ENCODE measurements around the gene ASCL1.

Gene ASCL1

DNA sequence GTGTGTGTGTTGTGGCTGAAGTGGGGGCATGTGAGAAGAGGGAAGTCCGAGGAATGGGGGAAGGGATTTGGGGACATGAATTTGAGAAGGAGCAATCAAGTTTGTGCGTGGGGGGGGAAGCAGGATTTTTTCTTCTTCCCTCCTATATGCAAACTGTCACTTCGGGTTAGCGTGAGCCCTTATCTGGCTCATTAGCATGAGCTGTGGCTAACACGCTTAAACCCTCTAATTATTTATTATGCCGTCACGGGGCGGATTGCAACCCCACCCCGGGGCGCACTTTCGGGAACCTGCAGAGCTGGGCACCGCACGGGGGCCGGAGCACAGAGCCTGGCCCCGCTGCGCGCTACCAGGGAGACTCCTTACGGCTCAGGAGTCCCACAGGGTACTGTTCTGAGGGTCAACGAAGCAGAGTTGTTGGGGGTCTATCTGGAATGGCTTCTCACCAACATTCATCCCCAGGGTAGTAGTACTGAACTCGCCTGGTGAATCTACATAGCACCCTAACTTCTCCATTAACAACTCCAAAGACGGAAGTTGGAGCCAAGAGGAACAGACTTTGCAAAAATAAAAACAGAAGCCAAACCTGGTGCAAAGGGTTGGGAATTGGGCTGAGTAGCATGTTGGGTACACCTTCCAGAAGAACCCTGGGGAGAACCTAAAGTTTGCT is 6.4 kb upstream of the ASCL1 start:
- no peak for DNase-seq (ENCODE audit: low read depth in 2 of 3, low spot score in 1 of 3)

DNA sequence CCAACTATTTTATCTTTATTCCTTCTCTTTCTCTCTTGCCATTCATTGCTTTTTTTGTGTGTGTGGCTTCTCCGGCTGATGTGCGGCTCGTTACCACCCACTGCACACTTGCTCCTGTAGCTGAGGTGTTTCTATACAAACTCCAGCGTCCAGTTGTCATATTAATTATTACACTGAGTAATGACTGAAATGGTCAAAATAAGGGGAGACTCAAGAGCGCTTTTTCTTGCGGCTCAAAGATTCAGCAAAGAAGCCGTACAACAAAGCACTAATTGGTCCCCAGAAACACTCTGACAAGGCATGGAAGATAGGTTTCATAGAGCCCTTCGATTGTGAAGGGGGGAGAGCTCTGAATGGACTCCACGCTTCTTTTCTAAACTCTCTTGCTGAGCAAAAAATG is 5.6 kb upstream of the ASCL1 start:
- DNase-seq (ENCODE audit: low read depth in 2 of 3, low spot score in 1 of 3), result no peak

DNA sequence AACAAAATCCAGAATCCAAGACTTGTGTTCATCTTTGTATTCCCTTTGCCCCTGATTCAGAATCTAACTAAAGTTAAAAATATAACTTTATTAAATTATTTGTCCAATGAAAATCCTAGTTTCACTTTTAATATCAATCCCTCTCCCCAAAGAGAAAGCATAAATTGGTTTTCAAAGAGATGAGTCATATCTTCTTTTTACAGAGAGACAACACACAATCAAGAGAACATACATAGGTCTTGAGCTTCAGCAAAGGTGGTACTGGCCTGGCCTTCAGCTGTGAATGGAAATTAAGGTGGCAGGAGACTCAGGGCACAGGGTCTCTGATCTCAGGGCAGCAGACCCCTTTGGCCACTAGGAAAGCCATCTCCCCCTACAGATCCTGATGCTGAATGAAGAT is 4.3 kb upstream of the ASCL1 start:
- DNase-seq (ENCODE audit: low read depth in 2 of 3, low spot score in 1 of 3), result no peak

DNA sequence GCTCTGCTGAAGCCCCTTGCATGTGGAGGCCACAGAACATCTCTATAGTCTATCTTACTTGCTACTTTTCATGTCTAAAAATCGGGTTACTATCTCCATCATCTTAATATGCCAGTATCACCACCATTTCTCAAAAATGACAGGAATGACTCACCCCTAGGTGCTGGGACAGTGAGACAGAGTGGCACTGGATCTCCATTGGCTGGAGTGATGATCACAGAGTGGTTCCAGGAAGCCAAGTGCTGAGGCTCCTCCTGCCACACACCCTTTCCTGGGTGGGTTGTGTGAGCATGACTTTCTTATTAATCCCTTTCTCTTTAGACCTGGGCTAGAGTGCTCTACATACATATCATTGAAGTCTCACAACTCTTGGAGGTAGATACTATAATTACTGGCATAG is 3.3 kb upstream of the ASCL1 start:
- DNase-seq (ENCODE audit: low read depth in 2 of 3, low spot score in 1 of 3), result no peak

DNA sequence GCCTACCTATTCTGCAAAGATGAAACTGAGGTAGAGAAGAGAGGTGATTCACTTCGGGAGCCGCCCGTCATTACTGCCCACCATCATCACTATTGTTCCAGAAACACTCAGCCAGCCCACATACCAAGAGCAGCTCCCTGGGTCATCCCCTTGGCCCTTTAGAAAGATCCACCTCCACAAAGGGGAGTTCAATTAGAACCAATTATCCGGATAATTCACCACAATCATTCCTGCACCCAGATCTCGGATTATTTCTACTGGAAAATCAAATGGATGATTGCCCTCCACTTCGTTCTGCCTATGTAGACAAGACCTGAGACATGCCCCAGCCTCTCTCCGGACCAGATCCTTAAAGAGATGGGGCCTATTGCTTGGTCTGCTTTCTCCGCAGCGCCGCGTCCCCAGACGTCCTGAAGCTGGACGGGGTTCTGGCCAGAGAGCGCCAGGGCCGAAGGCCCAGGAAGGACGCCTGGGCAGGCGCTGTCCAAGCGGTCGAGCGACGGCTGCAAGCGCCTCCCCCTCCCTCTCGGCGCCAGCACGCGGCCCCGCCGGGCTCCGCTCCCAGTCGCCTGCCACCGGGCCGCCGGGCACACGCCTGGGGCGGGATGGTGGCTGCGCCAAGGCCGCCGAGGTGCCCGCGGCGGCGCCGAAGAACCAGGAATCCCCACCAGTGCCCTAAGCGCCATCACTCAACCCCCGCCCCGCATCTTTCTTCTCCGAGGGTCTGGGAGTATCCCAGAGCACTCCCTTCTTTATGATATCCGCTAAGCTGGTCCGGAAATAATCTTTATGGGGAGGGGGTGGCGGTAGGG is 1.3 kb upstream of the ASCL1 start:
- no peak for DNase-seq (ENCODE audit: low read depth in 2 of 3, low spot score in 1 of 3)

DNA sequence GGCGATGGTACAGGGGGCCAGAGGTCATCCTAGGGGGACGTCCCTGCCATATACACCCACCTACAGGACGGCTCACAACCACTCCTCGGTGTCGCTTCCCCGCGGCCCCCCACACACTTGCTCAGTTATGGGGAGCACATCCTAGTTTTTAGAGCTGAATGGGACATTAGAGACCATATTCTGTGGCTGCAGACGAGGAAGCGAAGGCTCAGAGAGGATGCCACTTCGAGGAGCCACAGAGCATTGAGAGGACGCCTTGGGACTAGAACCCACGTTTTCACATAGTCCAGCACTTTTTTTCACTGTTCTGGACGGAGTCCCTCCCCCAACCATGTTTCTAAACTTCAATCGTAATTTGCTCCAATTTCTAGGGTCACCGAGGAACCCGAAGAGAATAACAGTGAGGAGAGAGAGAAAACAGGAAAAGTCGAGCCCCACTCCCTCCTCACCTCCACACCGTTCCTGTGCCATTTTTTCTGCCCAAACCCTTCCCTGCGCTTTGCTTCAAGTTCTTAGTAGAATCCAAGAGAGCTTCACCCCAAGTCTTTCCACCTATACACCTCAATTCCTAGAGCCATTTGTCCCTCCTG is 641 bp upstream of the ASCL1 start:
- DNase-seq (ENCODE audit: low read depth in 2 of 3, low spot score in 1 of 3), result no peak

GRCh38 chr12:102958073-102958829 is 777 bp downstream of the ASCL1 start:
- no peak for DNase-seq (ENCODE audit: low read depth in 2 of 3, low spot score in 1 of 3)

- DNase-seq (ENCODE audit: low read depth in 2 of 3, low spot score in 1 of 3), result no peak
These were observed 1.3 kb downstream of the ASCL1 start for GRCh38 chr12:102958830-102959176.

DNA sequence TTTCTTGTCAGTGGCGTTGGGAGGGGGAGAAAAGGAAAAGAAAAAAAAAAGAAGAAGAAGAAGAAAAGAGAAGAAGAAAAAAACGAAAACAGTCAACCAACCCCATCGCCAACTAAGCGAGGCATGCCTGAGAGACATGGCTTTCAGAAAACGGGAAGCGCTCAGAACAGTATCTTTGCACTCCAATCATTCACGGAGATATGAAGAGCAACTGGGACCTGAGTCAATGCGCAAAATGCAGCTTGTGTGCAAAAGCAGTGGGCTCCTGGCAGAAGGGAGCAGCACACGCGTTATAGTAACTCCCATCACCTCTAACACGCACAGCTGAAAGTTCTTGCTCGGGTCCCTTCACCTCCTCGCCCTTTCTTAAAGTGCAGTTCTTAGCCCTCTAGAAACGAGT is 1.9 kb downstream of the ASCL1 start:
- no peak for DNase-seq (ENCODE audit: low read depth in 2 of 3, low spot score in 1 of 3)

DNA sequence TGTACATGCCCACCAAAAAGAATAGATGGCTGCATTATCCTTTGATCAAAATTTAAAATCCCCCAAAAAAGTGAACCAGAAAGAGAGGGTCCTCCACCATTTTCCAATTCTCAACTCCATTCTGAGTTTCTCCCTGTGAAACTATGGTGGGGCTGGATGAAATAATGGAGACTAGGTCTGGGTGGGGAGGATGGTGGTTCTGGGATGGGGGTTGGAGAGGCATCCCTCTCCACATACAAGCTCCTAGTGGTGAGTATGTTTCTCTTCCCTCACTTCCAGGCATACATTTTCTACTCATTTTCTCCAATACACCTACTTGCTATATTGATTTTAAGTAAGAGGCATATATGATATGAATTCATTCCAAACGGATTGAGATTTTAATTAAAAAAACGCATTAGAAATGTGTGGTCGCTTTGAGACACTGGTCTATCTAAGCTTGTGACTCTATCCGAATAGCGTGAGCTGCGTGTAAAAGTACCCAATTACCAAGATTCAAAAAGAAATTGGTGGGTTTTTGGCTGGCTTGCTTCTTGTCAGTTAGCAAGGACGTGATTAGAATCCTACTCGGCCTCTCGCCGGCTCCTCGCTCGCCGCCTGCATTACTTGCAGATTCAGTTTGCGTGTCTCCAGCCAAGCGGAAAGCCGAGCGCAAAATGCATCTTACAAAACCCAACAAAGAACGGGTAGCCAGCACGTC is 3.4 kb downstream of the ASCL1 start:
- no peak for DNase-seq (ENCODE audit: low read depth in 2 of 3, low spot score in 1 of 3)

DNA sequence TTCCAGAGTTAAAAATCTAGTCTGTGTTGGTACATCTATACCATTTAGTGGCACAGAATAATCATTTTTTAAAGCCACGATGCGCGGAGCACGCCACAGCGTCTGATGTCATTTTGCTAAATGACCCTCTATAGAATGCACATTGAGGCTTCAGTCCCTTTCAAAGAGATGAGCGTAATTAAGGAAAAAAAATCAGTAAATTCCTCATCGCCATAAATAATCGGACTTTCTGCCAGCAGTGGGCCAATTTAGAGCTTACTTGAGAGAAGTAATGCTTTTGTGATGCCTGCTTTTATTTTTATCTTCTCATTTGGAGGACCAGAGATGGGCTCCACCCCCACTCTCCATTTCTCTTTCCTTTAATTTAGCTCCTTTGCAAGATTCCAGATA is 4.0 kb downstream of the ASCL1 start:
- DNase-seq (ENCODE audit: low read depth in 2 of 3, low spot score in 1 of 3), result no peak

GRCh38 chr12:102962532-102962931 is 5.1 kb downstream of the ASCL1 start:
- DNase-seq (ENCODE audit: low read depth in 2 of 3, low spot score in 1 of 3), result no peak

DNA sequence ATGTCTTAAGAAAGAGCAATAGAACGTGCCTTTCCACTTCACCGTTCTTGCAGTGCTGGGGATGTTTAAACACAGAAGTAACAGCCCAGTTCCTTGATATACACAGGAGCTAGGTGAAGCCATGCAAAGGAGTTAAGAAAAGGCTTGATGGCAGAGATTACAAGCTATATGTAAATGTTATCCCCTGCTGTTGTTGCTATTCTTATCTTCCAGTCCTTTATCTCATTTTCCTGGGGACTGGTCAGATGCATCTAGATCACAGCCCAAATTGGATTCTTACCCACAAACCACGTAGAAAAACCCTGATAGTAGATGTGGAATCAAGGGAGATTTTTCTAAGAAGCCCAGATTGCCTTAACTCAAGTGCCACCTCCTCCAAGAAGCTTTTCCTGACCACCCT is 5.5 kb downstream of the ASCL1 start:
- no peak for DNase-seq (ENCODE audit: low read depth in 2 of 3, low spot score in 1 of 3)

DNA sequence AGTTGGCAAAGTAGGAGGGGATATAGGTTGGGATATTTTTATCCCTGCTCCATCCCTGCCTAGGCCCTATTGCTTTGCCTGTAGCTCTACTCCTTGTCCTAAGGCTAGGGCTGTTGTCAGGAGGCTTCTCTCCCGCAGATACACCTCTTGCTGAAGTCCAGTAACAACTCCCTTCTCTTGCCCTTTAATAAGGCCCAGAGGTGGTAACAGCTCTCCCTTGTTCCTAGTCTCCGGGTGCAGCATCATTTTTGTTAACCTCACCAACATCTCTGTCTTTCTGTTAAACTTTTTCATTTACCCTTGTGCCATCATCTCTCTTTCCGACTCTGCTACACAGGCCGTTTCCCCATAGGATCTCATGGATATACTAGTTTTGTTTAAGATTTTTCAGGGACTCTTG is 6.3 kb downstream of the ASCL1 start:
- no peak for DNase-seq (ENCODE audit: low read depth in 2 of 3, low spot score in 1 of 3)

GRCh38 chr12:102964872-102965271 is 7.4 kb downstream of the ASCL1 start:
- no peak for DNase-seq (ENCODE audit: low read depth in 2 of 3, low spot score in 1 of 3)

DNA sequence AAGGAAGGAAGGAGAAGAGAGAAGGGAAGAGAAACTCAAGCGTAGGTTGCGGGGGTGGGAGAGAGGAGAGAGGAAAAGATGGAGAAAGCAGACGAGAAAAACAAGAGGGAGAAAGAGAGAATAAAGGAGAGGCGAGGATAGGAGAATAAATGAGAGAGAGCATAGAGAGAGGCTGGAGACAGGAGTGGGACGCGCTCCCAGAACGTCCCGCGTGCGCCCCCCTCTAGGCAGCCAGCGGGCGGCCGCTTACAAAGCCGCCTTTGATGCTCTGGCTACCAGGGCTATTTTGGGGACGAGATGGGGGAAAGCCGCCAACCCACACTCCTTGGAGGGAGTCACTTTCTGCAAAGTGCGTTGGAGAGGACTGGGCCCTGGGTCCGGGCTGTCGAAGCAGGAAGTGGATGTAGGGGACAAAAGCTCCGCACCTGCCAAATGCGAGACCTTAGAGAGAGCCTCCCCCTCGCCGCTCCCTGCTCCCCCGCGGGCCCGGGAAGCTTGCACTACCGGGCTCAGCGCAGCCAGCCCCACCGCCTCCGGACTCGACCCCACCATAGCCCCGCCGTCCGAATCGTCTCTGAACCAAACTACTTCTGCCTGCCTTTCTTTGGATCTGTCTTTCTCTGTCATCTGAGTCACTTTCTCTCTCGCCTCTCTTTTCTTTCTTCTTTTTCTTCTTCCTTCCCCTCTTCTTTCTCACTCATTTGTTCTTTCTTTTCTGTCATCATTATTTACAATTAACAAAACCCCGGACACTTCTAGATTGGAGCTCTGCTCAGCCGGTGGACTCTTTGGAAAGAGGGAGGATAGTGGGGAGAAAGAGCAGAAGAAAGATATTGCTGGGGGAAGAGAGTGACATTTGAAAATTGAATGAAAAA is 8.0 kb downstream of the ASCL1 start:
- DNase-seq (ENCODE audit: low read depth in 2 of 3, low spot score in 1 of 3), result no peak

DNA sequence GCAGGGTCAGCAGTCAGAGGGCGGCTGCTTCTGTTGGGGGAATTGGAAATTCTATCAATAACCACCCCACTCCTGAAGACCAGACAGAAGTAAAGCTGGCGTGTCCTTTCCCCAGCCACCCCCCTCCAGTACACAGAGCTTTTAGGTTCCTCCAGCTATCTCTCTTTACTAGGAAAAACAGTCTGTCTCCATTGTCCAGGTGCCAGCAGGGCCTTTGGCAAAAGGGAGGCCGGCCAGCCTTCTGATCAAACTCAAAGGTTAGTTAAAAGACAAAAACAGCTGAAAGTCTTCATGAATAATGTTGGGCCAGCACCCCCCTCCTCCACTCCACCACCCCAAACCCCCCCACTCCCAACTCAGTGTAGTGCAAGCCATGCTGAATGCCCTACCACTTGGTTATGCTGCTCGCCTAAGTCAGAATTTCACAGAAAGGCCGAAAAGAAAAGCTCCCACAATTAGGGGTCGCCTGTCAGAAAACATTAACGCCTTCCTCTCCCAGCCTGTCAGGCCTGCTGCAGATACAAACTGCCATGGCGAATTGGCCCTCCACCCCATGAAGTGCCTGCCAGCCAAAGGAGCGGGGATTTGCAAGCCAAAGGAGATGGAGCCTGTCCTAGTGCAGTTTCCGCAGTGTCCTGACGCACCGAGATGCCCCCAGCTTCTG is 8.9 kb downstream of the ASCL1 start:
- DNase-seq (ENCODE audit: low read depth in 2 of 3, low spot score in 1 of 3), result no peak

DNA sequence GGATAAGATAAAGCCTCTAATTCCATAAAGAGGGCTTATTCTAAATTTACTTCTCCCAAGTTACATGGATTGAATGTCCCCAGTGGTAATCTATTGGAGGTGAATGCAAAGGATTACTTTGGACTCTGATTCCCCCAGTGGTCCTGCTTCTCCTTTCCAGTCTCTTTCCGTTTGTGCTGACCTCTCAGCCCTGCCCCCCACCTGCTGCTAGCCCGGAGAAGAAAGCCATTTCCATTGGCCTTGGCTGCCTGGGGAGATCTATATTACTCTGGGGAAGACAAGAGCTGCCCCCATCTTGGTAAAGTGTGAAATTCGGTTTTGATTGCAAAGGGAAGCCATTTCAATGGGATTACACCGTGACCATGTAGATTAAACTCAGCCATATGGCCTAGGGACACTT is 13.3 kb downstream of the ASCL1 start:
- DNase-seq (ENCODE audit: low read depth in 2 of 3, low spot score in 1 of 3), result no peak

DNA sequence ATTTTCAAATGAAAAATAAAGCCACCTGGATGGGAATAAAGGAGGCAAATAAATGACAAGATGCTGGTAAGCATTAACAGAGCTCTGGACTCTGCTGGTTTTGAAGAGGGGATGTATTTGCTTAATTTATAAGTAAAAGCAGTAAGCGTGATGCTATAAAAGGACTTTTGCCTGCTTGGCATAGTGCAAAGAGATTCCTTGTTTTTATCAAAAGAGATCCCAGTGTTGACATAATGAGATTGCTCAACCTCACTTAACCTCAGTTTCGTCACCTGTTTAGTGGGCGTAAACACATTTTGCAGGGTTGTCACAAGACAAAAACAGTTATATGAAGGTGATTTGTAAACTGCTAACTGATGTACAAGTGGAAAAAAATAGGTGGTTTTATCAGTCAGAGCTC is 13.8 kb downstream of the ASCL1 start:
- no peak for DNase-seq (ENCODE audit: low read depth in 2 of 3, low spot score in 1 of 3)

DNA sequence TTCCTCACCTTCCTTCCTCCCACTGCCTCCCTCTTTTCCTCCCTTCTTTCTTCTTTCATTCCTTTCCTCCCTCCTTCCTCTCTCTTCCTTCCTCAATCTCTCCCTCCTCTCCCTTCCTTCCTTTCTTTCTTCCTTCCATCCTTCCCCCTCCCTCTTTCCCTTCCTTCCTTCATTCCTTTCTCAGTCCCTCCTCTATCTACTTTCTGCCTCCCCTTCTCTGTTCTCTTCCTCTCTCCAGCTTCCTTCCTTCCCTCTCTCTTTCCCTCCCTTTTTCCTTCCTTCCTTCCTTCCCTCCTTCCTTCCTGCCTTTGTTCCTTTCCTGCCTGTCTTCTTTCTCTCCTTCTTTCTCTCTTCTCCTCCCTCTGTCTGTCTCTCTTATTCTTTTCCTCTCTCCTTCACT is 16.1 kb downstream of the ASCL1 start:
- DNase-seq (ENCODE audit: low read depth in 2 of 3, low spot score in 1 of 3), result no peak
